Inflammatory macrophage (primary cell): ENCODE measurements around the gene STK17A.
"Not testable (repeated sequence)": the region's sequence is repeated elsewhere in the genome, so short reads cannot be mapped to it uniquely, and the experiment has no call there.

Experiments
- DNase-seq, 2 donors: peaks; one replicate each; pipeline ENCODE4 v3.0.0-alpha.2; 2020 to 2022

Gene STK17A

GRCh38 chr7:43602256-43602655, 19.3 kb downstream of the STK17A start:
- no peak for DNase-seq

- DNase-seq: no peak
Observed at GRCh38 chr7:43604251-43604650, 21.3 kb downstream of the STK17A start.

- no peak for DNase-seq
Observed at GRCh38 chr7:43609097-43609496, 26.2 kb downstream of the STK17A start.

GRCh38 chr7:43612128-43612527, 29.2 kb downstream of the STK17A start:
- no peak for DNase-seq

GRCh38 chr7:43612599-43613589, 30.0 kb downstream of the STK17A start:
- DNase-seq: no peak

GRCh38 chr7:43615558-43616145, 32.7 kb downstream of the STK17A start:
- DNase-seq: no peak

GRCh38 chr7:43616977-43617376, 34.1 kb downstream of the STK17A start:
- no peak for DNase-seq

- DNase-seq: no peak
Observed at GRCh38 chr7:43618073-43618472, 35.2 kb downstream of the STK17A start.

GRCh38 chr7:43619213-43620012, 36.5 kb downstream of the STK17A start:
- no peak for DNase-seq

- no peak for DNase-seq
Observed at GRCh38 chr7:43621729-43622448, 39.0 kb downstream of the STK17A start.

GRCh38 chr7:43624156-43624555, 41.2 kb downstream of the STK17A start:
- DNase-seq: no peak

GRCh38 chr7:43625453-43625852, 42.5 kb downstream of the STK17A start:
- DNase-seq: no peak

GRCh38 chr7:43625980-43626379, 43.1 kb downstream of the STK17A start:
- no peak for DNase-seq

GRCh38 chr7:43626695-43627094, 43.8 kb downstream of the STK17A start:
- DNase-seq: no peak

- not testable (repeated sequence) for DNase-seq
Observed at GRCh38 chr7:43627798-43628197, 44.9 kb downstream of the STK17A start.

- no peak for DNase-seq
Observed at GRCh38 chr7:43628431-43628830, 45.5 kb downstream of the STK17A start.

GRCh38 chr7:43629857-43630256, 46.9 kb downstream of the STK17A start:
- DNase-seq: no peak

GRCh38 chr7:43630482-43630881, 47.6 kb downstream of the STK17A start:
- DNase-seq: no peak

GRCh38 chr7:43631559-43631958, 48.7 kb downstream of the STK17A start:
- DNase-seq: no peak

- no peak for DNase-seq
Observed at GRCh38 chr7:43632746-43633145, 49.8 kb downstream of the STK17A start.

- no peak for DNase-seq
Observed at GRCh38 chr7:43634384-43634783, 51.5 kb downstream of the STK17A start.

- no peak for DNase-seq
Observed at GRCh38 chr7:43636093-43636492, 53.2 kb downstream of the STK17A start.
